KMS-11 (cell line): ENCODE data around the gene PFDN6.

Experiments
- H2AFZ ChIP-seq: fragments of 200-600 bp; sonication (generic); 2 replicates; pipeline ENCODE4 v1.6.1; 2016; ENCODE audit warnings: antibody characterized with exemption, mixed run types, low read depth
- H3K27ac ChIP-seq: fragments of 200-600 bp; sonication (generic); 2 replicates; pipeline ENCODE4 v1.6.1; 2016; ENCODE audit warnings: mild to moderate bottlenecking, mixed run types
- H3K27me3 ChIP-seq: fragments of 200-600 bp; sonication (generic); 2 replicates; pipeline ENCODE4 v1.6.1; 2017; ENCODE audit warnings: mild to moderate bottlenecking, low read depth, mixed run types, moderate library complexity; ENCODE audit not compliant: insufficient read depth
- H3K36me3 ChIP-seq: fragments of 200-600 bp; sonication (generic); 2 replicates; pipeline ENCODE4 v1.6.1; 2017; ENCODE audit warnings: mild to moderate bottlenecking, mixed run types; ENCODE audit not compliant: insufficient read depth
- H3K4me1 ChIP-seq: fragments of 200-600 bp; sonication (generic); 2 replicates; pipeline ENCODE4 v1.6.1; 2016; ENCODE audit warnings: mild to moderate bottlenecking, low read depth, mixed run types; ENCODE audit not compliant: poor library complexity, severe bottlenecking
- H3K4me2 ChIP-seq: fragments of 200-600 bp; sonication (generic); 2 replicates; pipeline ENCODE4 v1.7.0; 2016; ENCODE audit warnings: mild to moderate bottlenecking, mixed run types
- H3K4me3 ChIP-seq: fragments of 200-600 bp; sonication (generic); IDR thresholded peaks from 2 replicates; pipeline ENCODE4 v1.6.1; 2017; ENCODE audit warnings: low read depth, low read length, mixed read lengths; ENCODE audit not compliant: insufficient read depth
- H3K79me2 ChIP-seq: fragments of 200-600 bp; sonication (generic); 2 replicates; pipeline ENCODE4 v1.6.1; 2016; ENCODE audit warnings: low read depth, mixed run types; ENCODE audit not compliant: insufficient read depth
- H3K9ac ChIP-seq: fragments of 200-600 bp; sonication (generic); 2 replicates; pipeline ENCODE4 v1.6.1; 2016; ENCODE audit warnings: mild to moderate bottlenecking, mixed run types
- H4K20me1 ChIP-seq: fragments of 200-600 bp; sonication (generic); 2 replicates; pipeline ENCODE4 v1.6.1; 2016; ENCODE audit warnings: mild to moderate bottlenecking, mixed run types; ENCODE audit not compliant: insufficient read depth
- CTCF ChIP-seq: fragments of 200-600 bp; sonication (generic); conservative IDR thresholded peaks from 2 replicates; pipeline ENCODE4 v1.6.1; 2017; ENCODE audit warnings: low read depth, mild to moderate bottlenecking, antibody characterized with exemption, low read length, moderate library complexity, mixed read lengths

PFDN6 gene

GRCh38 chr6:33301877-33302276 is 12.5 kb downstream of the PFDN6 start:
- no peak overlapping the region for H3K4me2 ChIP-seq
- H3K4me1 ChIP-seq = peaks cover 13% of the 10 kb centered on the region
- no peaks in the 10 kb centered on the region for H3K79me2 ChIP-seq
- no peak overlapping the region for H3K4me3 ChIP-seq
- H3K9ac ChIP-seq = no peak overlapping the region
- no peak overlapping the region for H2AFZ ChIP-seq
- no peaks in the 10 kb centered on the region for H3K36me3 ChIP-seq
- H3K27me3 ChIP-seq = no peaks in the 10 kb centered on the region
- no peak overlapping the region for H3K27ac ChIP-seq
- H4K20me1 ChIP-seq = no peaks in the 10 kb centered on the region
- TF ChIP-seq CTCF = no peak

GRCh38 chr6:33304216-33304615 is 14.8 kb downstream of the PFDN6 start:
- H3K27me3 ChIP-seq = no peaks in the 10 kb centered on the region
- peaks cover 7% of the 10 kb centered on the region for H3K4me1 ChIP-seq
- no peak overlapping the region for H3K27ac ChIP-seq
- H3K79me2 ChIP-seq = peaks cover 8% of the 10 kb centered on the region; the same call in 1 of the 2 replicates
- H3K4me3 ChIP-seq = no peak overlapping the region
- H4K20me1 ChIP-seq = no peaks in the 10 kb centered on the region
- H3K36me3 ChIP-seq = no peaks in the 10 kb centered on the region
- H2AFZ ChIP-seq = no peak overlapping the region
- no peak for TF ChIP-seq CTCF
- H3K4me2 ChIP-seq = no peak overlapping the region
- no peak overlapping the region for H3K9ac ChIP-seq

- no peak for TF ChIP-seq CTCF
- Histone ChIP-seq H4K20me1 (no peaks in the 10 kb centered on the region), H3K9ac (no peak overlapping the region)
Observed at GRCh38 chr6:33305052-33305451, 15.7 kb downstream of the PFDN6 start.

GRCh38 chr6:33306356-33306755 is 17.0 kb downstream of the PFDN6 start:
- Histone ChIP-seq H3K9ac (no peak overlapping the region), H4K20me1 (no peaks in the 10 kb centered on the region), H3K4me2 (no peak overlapping the region), H3K4me3 (no peak overlapping the region), H3K79me2 (peaks cover 25% of the 10 kb centered on the region), H3K36me3 (no peaks in the 10 kb centered on the region), H3K4me1 (peaks cover 10% of the 10 kb centered on the region), H3K27me3 (no peaks in the 10 kb centered on the region), H2AFZ (no peak overlapping the region), H3K27ac (no peak overlapping the region)
- TF ChIP-seq CTCF = no peak

More at GRCh38 chr6:33305052-33305451, 15.7 kb downstream of the PFDN6 start:
- peaks cover 5% of the 10 kb centered on the region for H3K4me1 ChIP-seq
- H3K4me3 ChIP-seq = no peak overlapping the region
- peaks cover 12% of the 10 kb centered on the region; the same call in 1 of the 2 replicates for H3K79me2 ChIP-seq
- no peaks in the 10 kb centered on the region for H3K27me3 ChIP-seq
- H3K36me3 ChIP-seq = no peaks in the 10 kb centered on the region
- H3K27ac ChIP-seq = no peak overlapping the region
- H2AFZ ChIP-seq = no peak overlapping the region
- H3K4me2 ChIP-seq = no peak overlapping the region
